Measurements from ENCODE around the gene TPRN. TPM values are rescaled to one million over a fixed set of nuclear protein-coding genes. Genes with fewer than 3 reads are reported as not detected.

TPRN gene
- total RNA-seq, 6 experiments from 2014 or later: 9.9 to 18.1 (median 13.3) TPM

DNA sequence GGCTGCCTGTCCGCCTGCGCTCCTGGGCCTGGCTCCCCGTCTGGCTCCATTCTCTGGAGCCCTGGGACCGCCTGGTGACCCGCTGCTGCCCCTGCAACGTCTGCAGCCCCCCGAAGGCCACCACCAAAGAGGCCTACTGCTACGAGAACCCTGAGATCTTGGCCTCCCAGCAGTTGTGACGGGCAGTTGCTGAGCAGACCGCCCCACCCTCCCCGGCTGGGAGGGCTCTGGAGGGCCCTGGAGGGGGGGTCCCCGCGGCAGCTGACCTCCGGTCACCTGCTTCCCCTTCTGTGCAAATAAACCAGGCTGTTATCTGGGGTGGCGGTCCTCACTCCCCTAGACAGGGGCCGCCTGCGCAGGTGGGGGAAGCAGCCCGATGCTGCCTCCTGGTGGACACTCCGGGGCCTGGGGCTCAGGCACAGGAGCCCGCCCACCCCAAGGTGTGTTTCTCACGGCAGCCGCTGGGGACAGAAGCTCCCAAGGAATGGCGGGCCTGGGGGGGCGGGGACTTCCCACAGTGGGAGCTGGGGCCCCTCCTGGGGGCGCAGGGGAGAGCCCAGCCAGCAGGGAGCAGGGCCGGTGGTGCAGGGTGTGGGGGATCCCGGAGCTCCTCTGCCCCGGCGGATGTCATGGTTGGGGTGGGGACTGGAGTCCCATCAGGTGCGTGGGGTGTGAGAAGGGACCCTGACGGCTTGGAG lies 35.8 kb upstream of the TPRN start:
- peak; percentile 61 for DNase-seq
- no peak overlapping the region for H3K27ac Mint-ChIP-seq
- TF ChIP-seq, protein P1, sequence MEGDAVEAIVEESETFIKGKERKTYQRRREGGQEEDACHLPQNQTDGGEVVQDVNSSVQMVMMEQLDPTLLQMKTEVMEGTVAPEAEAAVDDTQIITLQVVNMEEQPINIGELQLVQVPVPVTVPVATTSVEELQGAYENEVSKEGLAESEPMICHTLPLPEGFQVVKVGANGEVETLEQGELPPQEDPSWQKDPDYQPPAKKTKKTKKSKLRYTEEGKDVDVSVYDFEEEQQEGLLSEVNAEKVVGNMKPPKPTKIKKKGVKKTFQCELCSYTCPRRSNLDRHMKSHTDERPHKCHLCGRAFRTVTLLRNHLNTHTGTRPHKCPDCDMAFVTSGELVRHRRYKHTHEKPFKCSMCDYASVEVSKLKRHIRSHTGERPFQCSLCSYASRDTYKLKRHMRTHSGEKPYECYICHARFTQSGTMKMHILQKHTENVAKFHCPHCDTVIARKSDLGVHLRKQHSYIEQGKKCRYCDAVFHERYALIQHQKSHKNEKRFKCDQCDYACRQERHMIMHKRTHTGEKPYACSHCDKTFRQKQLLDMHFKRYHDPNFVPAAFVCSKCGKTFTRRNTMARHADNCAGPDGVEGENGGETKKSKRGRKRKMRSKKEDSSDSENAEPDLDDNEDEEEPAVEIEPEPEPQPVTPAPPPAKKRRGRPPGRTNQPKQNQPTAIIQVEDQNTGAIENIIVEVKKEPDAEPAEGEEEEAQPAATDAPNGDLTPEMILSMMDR (IDR thresholded peaks at IDR 0.05): peak; percentile 100
- peaks cover 3% of the 10 kb centered on the region for H3K27me3 Mint-ChIP-seq (ENCODE audit: insufficient read depth)
- H3K4me3 Mint-ChIP-seq: no peak overlapping the region
- no peaks in the 10 kb centered on the region; the same call in 1 of the 2 replicates for H3K36me3 Mint-ChIP-seq (ENCODE audit: low read depth)
- H3K4me1 Mint-ChIP-seq (ENCODE audit: low read depth): peaks cover 7% of the 10 kb centered on the region
- H3K9me3 Mint-ChIP-seq: peaks cover 5% of the 10 kb centered on the region

DNA sequence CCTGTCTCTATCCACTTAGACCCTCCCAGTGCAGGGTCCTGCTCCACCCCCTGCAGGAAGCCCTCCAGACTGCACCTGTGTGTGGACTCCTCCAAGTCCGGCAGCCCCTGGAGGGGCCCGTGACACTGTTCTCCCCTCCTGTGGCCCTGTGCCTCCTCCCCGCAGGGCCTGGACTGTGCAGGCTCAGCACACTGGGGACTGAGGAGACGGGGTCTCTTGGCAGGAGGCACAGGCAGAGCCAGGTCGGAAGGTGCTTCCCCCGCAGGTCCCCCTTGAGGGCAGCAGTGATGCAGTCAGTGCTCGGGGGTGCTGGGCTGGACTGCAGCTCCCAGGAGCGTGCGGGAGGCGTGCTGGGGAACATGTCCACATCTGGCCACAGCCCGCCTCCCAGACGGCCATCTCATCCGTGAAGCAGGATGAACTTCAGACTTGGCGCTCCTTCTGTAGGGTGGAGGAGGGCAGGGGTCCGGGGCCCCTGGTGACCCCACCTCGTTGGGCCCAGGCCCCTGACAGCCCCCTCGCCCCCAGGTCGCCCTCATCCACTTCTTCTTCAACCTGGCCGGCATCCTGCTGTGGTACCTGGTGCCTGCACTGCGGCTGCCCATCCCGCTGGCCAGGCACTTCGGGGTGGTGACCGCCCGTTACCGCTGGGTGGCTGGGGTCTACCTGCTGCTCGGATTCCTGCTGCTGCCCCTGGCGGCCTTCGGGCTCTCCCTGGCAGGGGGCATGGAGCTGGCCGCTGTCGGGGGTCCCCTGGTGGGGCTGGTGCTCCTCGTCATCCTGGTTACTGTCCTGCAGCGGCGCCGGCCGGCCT lies 35.1 kb upstream of the TPRN start:
- no peaks in the 10 kb centered on the region for H3K36me3 Mint-ChIP-seq (ENCODE audit: low read depth)
- H3K27me3 Mint-ChIP-seq (ENCODE audit: insufficient read depth): no peaks in the 10 kb centered on the region; the same call in 1 of the 2 replicates
- no peak for DNase-seq
- TF ChIP-seq, protein P1 (IDR thresholded peaks at IDR 0.05): no peak
- H3K27ac Mint-ChIP-seq: no peak overlapping the region
- no peak overlapping the region for H3K4me3 Mint-ChIP-seq
- H3K4me1 Mint-ChIP-seq (ENCODE audit: low read depth): peaks cover 7% of the 10 kb centered on the region
- H3K9me3 Mint-ChIP-seq: no peaks in the 10 kb centered on the region

DNA sequence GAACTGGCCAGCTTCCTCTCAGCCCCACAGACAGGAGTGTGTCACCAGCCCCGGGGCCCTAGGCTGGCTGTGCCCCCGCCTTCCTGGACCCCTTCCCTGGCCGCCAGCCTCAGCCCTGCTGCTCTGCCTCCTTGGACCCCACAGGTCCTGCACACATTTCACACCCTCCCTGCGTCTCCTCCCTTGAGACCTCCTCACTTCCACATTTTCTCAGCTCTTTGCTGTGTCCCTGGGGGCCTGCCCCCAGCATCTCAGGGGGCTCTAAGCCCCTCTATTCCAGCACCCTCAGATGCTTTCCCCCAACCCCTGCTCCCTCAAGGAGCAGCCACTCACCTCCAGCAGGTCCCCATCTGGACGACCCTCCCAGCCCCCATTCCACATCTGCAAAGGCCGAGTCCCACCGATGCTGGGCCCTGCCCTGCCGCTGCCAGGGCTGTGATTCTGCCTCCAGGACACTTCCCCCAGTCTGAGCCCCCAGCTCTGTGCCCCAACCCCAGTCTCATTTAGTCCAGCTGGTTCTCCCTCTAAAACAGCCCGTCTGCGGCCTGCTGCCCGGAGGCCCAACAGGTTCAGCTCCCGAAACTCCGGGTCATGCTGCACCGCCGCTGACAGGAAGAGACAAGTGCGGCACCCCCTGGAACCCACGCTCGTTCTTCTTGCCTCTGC lies 34.4 kb upstream of the TPRN start:
- Mint-ChIP-seq H3K4me1 (ENCODE audit: low read depth) (peaks cover 7% of the 10 kb centered on the region), H3K36me3 (ENCODE audit: low read depth) (no peaks in the 10 kb centered on the region), H3K4me3 (no peak overlapping the region), H3K9me3 (no peaks in the 10 kb centered on the region), H3K27ac (no peak overlapping the region), H3K27me3 (ENCODE audit: insufficient read depth) (no peaks in the 10 kb centered on the region; the same call in 1 of the 2 replicates)
- DNase-seq: no peak
- TF ChIP-seq, protein P1 (IDR thresholded peaks at IDR 0.05): no peak

DNA sequence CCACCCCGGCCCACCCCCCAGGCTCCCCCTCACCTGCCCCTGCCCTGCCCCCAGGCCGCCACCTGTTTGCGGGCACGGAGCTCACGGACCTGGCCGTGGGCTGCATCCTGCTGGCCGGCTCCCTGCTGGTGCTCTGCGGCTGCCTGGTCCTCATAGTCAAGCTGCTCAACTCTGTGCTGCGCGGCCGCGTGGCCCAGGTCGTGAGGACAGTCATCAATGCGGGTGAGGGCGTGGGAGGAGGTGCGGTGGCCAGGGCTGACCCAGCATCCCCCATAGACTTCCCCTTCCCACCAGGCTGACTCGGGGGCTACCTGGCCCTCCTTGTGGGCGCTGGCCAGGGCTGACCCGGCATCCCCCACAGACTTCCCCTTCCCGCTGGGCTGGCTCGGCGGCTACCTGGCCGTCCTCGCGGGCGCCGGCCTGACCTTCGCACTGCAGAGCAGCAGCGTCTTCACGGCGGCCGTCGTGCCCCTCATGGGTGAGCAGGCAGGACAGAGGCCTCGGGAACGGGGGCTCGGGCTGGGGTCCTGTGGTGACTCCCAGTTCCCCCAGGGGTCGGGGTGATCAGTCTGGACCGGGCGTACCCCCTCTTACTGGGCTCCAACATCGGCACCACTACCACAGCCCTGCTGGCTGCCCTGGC lies 33.6 kb upstream of the TPRN start:
- no peak for DNase-seq
- no peaks in the 10 kb centered on the region for H3K36me3 Mint-ChIP-seq (ENCODE audit: low read depth)
- no peaks in the 10 kb centered on the region for H3K27me3 Mint-ChIP-seq (ENCODE audit: insufficient read depth)
- H3K27ac Mint-ChIP-seq: no peak overlapping the region
- no peak overlapping the region for H3K4me3 Mint-ChIP-seq
- TF ChIP-seq, protein P1 (IDR thresholded peaks at IDR 0.05): no peak
- H3K9me3 Mint-ChIP-seq: no peaks in the 10 kb centered on the region
- peaks cover 6% of the 10 kb centered on the region for H3K4me1 Mint-ChIP-seq (ENCODE audit: low read depth)

Measured in HFFc6 (cell line).